Stimulated activated CD8-positive, alpha-beta memory T cell treated with anti-CD3 and anti-CD28 coated beads, Interleukin-15, amount 100 ng/mL, for 4 hours (primary cell): ENCODE results near the gene TRIM71.
"Not testable (repeated sequence)": the region's sequence is repeated elsewhere in the genome, so short reads cannot be mapped to it uniquely, and the experiment has no call there.

ENCODE experiments used
- DNase-seq, 2 donors: peaks; one replicate each; pipeline ENCODE4 v3.0.0-alpha.2; 2020; ENCODE audit warnings: low read depth in 2 of 2

Gene TRIM71

GRCh38 chr3:32934150-32934742, 116.4 kb downstream of the TRIM71 start:
- DNase-seq: no peak

DNA sequence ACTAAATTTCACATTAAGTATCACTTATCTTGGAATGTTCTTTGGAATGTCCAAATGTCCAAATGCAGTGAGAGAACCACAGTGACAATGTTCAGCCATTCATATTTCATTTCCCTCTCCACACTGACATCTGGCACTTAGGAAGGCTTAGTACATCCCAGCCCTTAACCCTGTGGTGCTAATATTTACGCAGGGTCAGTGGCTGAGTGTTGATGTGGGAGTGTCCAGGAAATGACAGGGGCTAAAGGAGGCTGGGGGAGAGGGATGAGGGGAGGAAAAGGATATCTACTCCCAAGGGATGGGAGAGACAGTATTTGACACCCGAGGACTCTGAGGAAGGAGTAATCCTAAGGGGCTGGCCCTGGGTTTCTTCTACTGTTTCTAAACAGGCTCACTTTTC, 119.5 kb downstream of the TRIM71 start:
- no peak for DNase-seq

DNA sequence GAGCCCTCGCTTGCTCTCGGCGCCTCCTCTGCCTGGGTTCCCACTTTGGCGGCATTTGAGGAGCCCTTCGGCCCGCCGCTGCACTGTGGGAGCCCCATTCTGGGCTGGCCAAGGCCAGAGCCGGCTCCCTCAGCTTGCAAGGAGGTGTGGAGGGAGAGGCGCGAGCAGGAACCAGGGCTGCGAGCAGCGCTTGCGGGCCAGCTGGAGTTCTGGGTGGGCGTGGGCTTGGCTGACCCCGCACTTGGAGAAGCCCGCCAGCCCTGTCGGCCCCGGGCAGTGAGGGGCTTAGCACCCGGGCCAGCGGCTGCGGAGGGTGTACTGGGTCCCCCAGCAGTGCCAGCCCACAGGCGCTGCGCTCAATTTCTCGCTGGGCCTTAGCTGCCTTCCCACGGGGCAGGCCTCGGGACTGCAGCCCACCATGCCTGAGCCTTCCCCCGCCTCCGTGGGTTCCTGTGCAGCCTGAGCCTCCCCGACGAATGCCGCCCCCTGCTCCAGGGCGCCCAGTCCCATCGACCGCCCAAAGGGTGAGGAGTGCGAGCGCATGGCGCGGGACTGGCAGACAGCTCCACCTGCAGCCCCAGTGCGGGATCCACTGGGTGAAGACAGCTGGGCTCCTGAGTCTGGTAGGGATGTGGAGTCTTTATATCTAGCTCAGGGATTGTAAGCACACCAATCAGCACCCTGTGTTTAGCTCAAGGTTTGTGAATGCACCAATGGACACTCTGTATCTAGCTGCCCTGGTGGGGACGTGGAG, 121.9 kb downstream of the TRIM71 start:
- not testable (repeated sequence) for DNase-seq

GRCh38 chr3:32940726-32941125, 122.9 kb downstream of the TRIM71 start:
- DNase-seq: no peak

- no peak for DNase-seq
Observed at GRCh38 chr3:32945136-32945535, 127.3 kb downstream of the TRIM71 start.

GRCh38 chr3:32945598-32945997, 127.8 kb downstream of the TRIM71 start:
- not testable (repeated sequence) for DNase-seq

DNA sequence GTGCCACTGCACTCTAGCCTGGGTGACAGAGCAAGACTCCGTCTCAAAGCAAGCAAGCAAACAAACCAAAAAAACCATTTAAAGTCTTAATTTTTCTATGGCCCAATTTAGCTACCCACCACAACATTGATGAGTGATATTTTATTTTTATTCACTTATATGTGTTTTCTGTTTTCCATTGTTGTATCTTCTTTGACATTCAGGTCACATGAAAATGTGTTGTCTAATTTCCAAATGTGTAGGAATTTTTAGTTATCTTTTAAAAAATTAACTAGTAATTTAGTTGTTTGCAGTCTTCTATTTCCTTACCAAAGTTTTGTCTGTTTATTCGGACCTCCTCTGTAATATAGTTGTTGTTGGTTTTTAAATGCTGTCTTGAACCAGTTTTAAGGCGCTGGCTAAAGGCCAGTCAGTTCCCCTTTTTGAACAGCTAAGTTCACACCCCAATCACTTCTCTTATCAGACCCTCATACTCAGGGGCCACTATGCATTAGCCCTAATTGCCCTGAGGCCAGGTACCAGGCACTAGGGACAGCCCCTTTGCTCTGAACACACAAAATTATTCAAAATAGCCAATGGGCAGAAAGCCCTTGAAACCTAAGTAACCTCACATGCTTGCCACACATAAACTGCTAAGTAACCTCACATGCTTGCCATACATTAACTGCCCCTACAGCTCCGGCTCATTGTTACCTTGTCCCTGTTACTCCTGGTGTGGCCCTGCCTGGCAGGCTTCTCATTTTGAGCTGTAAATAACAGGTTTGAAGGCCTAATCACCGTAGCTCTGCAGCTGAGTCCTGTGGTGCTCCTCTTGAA, 129.4 kb downstream of the TRIM71 start:
- no peak for DNase-seq
